Skeletal muscle cell (primary cell): ENCODE results near the gene FGF14.
"Not testable (repeated sequence)": the region's sequence is repeated elsewhere in the genome, so short reads cannot be mapped to it uniquely, and the experiment has no call there.

Source experiments
- DNase-seq: peaks from one replicate; pipeline ENCODE4 v3.0.0-alpha.2; 2010; ENCODE audit warnings: low read depth
- H3K4me3 ChIP-seq: 2 replicates; pipeline ENCODE4 v1.5.1; 2011; ENCODE audit warnings: low read depth, mild to moderate bottlenecking, control low read depth, low read length, moderate library complexity

FGF14 gene

DNA sequence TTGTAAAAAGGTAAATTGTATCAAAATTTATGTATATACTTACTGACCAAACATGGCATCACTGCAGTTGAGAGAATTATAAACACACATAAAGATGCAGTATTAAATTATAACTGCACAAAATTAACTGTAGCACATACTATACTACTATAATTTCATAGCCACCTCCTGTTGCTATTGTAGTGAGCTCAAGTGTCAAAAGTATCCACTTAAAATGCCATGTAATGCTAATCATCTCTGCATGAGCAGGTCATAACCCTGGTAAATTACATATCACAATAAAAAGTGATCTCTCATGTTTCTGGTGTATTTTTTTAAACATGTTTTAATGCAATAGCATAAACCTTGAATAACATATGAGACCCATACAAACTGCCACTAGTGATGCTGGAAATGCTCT is 308.6 kb downstream of the FGF14 start:
- DNase-seq, H3K4me3 ChIP-seq: not testable (repeated sequence)

DNA sequence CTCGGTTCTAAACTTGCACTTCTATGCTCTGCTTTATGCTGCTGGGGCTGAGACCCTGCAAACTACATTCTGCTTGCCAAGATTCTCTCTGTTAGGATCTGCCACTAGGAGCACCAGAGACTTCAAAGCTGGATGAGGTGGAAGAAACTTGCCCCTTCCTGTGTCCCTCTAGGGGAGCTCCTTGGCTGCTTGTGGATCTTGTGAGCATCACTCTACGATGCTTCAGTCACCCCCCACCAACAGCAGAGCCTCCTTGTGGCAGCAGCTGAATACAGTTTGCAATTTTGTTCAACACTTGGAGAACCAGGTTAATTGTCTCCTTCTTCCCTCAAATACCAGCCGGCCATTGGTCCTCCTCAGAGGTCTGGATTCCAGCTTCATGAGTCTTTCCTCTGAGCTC is 310.6 kb downstream of the FGF14 start:
- no peak overlapping the region for H3K4me3 ChIP-seq
- DNase-seq: no peak

DNA sequence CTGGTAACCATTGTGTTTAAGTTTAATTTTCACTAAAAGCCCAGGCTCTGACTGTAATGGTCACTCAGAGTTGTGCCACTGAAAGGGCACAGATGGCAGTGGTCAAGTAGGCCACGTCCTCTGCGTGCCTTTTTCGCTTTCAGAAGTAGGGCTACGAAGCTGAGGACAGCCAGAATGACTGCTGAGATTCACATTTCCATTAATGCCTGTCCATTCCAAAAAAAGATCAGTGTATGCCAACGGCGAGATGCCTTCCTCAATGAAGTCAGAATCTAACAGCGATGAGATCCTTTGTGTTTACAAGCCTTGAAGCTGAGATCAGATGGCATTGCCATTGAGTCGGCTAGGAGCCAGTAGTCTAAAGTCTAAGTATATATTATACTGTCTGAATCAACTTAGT is 311.3 kb downstream of the FGF14 start:
- no peak overlapping the region for H3K4me3 ChIP-seq
- DNase-seq: no peak

DNA sequence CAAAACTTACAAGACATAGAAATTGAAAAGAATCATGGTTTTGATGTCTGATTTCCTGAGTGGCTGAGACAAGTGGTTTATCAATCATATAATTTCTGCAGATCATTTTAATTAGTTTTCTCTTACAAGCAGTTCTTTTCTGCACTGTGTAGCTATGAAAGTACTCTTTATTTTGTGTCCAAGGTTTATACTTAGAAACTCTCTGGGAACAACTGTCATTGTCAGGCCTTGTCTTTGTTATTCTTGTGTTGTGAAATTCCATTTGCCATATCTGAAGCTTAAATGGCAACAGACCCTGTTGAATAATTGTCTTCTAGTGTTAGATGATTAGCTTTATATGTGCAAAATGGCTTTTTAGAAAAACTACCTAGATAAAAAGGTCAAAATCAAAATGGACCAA is 312.1 kb downstream of the FGF14 start:
- H3K4me3 ChIP-seq: no peak overlapping the region
- no peak for DNase-seq

DNA sequence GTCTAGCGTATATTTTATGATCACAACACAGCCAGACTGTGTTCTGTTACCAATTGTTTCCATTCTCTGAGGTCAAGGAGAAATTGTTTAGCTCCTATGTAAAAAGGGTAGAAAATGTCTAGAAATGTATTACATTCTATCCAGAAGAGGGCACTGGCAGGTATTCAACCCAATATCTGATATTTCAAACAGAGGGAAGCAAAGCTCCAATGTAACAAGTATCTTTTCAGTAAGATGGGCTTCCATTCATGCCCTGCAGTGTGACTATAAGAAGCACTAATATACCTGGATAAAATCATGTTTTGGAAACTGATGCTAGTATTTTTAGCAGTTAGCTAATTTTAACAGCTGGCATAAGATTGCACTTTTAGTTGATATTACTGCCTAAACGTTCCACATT is 312.7 kb downstream of the FGF14 start:
- H3K4me3 ChIP-seq: no peak overlapping the region
- DNase-seq: no peak

DNA sequence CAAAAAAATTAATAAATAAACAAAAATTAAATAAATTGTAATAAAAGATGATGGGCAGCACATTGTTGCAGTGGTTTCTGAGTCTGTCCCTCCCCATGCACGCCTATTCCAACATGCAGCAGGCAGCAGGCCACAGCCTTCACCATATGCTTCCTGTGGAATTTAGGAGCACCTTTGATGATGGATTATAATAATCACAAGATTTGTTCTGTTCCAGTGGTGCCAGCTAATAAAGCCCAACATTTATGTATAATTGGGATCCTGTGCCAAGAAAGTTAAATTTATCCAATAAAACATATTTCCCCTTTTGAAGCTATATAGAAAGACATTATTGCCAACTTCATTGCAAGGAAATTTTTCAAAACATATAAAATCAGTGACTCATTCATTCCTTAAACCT is 328.6 kb downstream of the FGF14 start:
- no peak for DNase-seq
- no peak overlapping the region for H3K4me3 ChIP-seq

GRCh38 chr13:102071711-102072110 is 330.1 kb downstream of the FGF14 start:
- DNase-seq: no peak
- no peak overlapping the region for H3K4me3 ChIP-seq

- not testable (repeated sequence) for H3K4me3 ChIP-seq, DNase-seq
These were observed 333.5 kb downstream of the FGF14 start for GRCh38 chr13:102068323-102068722.

- H3K4me3 ChIP-seq: no peak overlapping the region
- DNase-seq: no peak
These were observed 346.6 kb downstream of the FGF14 start for GRCh38 chr13:102055090-102055779.

GRCh38 chr13:102049853-102050252 is 352.0 kb downstream of the FGF14 start:
- H3K4me3 ChIP-seq: no peak overlapping the region
- no peak for DNase-seq

DNA sequence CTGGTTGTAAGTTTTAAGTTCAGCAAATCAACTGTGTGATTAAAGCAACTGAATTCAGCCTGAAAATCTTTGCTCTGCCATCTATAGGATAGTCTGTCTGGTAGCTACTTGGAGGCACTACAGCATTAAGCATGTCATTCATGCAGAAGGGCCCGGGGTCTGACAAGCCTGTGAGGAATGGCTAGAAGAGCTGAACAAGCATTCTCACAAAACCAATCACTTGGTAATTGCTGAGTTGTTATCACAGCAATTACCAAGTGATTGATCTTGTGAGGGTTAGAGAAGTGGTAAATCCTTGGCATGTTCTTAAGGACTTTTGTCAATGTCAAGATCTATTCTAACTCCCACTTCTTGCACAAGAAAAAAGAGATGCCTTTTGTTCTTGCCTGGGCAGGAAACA is 356.1 kb downstream of the FGF14 start:
- H3K4me3 ChIP-seq: no peak overlapping the region
- no peak for DNase-seq

DNA sequence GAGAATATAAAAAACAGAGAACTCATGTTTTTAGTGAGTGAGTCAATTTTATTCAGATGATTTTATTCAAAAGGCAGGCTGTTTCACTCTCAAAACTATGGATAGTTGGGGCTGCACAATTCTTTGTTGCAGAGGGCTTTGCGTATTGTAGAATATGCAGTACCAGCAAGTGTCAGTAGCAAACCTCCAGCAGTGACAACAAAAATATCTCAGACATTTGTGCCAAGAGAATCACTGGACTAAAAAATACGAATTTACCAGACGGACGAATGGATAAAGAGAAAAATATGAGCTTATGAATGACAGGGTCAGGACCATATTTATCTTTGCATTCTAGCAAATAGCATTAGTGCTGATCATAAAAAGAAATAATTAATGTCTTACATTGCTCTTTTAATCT is 359.1 kb downstream of the FGF14 start:
- no peak for DNase-seq
- H3K4me3 ChIP-seq: no peak overlapping the region

- DNase-seq: no peak
These were observed 360.3 kb downstream of the FGF14 start for GRCh38 chr13:102041544-102041943.

DNA sequence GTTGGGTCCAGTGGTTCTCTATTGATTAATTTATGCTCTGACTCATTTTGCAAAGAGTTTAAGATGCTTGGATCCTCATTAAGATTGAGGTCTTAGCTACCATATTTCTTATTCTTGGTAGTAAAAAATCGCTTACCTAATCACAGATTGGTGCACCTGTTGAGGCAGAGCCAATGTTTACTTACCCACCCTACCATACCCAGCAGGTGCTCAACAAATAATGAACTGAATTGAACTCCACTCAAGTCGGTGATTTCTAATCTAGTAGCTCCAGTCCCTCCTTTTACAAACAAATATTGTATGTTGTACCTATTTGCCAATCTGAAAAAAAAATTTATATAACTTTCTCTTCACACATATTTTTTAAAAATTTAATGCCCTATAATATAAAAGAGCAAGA is 361.0 kb downstream of the FGF14 start:
- H3K4me3 ChIP-seq: no peak overlapping the region
- DNase-seq: no peak

More at GRCh38 chr13:102041544-102041943, 360.3 kb downstream of the FGF14 start:
- H3K4me3 ChIP-seq: no peak overlapping the region

- no peak for DNase-seq
- no peak overlapping the region for H3K4me3 ChIP-seq
These were observed 362.6 kb downstream of the FGF14 start for GRCh38 chr13:102039264-102039663.

GRCh38 chr13:102038787-102039186 is 363.1 kb downstream of the FGF14 start:
- no peak for DNase-seq
- no peak overlapping the region for H3K4me3 ChIP-seq

- no peak overlapping the region for H3K4me3 ChIP-seq
- DNase-seq: no peak
These were observed 365.9 kb downstream of the FGF14 start for GRCh38 chr13:102035969-102036368.

GRCh38 chr13:102033857-102034331 is 368.0 kb downstream of the FGF14 start:
- no peak for DNase-seq
- no peak overlapping the region for H3K4me3 ChIP-seq

DNA sequence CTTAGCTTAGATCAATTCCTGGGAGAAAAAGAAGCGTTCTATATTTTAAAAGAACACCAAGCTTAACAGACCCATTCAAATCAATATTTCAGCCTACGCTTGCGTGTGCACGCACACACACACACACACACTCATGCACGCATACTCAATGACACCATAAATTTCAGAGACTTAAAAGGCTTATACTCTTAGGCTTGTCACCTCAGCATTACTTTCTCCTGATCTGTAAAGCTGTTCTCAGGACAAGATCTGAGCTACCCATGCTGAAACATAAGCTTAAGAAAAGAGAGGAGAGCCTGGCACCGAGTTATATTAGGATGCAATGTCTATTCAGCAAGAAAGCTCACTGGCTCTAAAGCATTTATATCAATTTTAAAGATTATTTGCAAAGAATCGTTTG is 368.5 kb downstream of the FGF14 start:
- no peak for DNase-seq
- H3K4me3 ChIP-seq: no peak overlapping the region

- H3K4me3 ChIP-seq: no peak overlapping the region
- no peak for DNase-seq
These were observed 373.0 kb downstream of the FGF14 start for GRCh38 chr13:102028868-102029267.

DNA sequence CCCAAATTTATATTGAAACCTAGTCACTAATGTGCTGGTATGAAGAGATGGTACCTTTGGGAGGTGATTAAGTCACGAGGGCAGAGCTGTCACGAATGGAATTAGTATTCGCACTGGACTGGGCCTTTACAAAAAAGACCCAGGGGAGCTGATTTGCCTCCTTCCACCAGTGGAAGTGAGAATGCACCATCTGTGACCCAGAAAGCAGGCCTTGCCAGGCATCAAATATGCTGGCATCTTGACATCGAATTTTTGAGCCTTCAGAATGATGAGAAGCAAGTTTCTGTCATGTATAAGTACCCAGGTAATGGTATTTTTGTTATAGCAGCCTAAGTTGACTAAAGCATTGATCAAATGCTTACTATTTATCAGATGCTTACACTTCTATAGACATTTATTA is 373.6 kb downstream of the FGF14 start:
- no peak overlapping the region for H3K4me3 ChIP-seq
- no peak for DNase-seq

DNA sequence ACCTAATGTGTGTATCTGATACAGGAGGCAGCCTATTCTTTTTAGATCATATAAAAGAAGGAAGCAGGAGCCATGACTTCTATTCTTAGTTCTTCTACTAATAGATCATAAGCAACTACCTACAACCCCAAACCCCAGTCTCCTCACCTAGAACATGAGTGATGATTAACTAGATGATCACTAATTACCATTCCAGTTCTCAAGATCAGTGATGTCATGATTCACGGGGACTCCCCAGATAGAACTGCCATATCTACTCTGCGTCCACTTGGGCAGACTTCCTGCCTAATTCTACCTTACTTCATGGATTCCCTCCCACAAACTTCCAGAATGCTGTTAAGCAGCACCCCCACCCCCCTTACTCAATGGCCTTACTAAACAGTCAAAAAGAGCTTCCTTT is 380.1 kb downstream of the FGF14 start:
- no peak for DNase-seq
- no peak overlapping the region for H3K4me3 ChIP-seq
